Measurements from ENCODE around the gene CWF19L1. TPM values are rescaled to one million over a fixed set of nuclear protein-coding genes. Genes with fewer than 3 reads are reported as not detected.

Gene CWF19L1
- total RNA-seq, 2 experiments from 2014 or later, result 44.6 to 47.6 TPM

DNA sequence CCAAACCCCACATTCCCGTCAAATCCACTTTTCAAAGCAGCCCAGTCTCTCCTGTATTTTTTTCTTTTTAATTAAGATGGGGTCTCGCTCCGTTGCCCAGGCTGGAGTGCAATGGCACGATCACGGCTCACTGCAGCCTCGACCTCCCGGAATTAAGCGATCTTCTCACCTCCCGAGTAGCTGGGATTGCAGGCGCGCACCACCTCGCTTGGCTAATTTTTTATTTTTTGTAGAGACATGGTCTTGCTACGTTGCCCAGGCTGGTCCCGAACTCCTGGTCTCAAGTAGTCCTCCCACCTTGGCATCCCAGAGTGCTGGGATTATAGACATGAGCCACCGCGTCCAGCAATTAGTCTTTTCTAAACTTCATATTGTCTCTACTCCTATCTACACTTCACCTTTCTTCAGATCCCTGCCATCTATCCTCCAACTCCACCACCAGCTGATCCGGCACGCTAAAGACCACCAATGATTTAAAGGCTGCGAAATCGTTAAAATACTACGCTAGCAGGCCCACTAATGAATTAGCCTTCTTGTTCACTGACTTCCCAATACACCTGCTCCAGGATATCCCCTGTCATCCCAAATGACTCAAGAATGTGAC is 37.5 kb downstream of the CWF19L1 start:
- peak overlapping the region; percentile 89 for H3K27ac Mint-ChIP-seq
- no peak for DNase-seq
- peaks cover 25% of the 10 kb centered on the region for H3K36me3 Mint-ChIP-seq

DNA sequence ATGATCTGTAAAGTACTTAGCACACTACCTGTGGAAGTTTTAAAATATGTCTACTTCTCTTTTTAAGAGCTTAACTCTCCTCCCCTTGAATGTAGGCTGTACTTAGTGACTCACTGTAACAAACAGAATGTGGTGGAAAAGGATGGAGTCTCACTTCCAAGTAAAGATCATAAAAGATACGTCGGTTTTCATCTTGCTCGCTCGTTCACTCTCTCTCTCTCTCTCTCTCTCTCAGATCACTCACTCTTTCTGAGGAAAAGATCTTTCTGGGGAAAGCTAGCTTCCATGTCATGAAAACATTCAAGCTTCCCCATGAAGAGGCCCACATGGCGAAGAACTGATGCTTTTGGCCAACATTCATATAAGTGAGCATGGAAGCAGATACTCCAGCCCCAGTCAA is 43.6 kb downstream of the CWF19L1 start:
- Mint-ChIP-seq H3K4me3 (no peak overlapping the region), H3K27me3 (no peaks in the 10 kb centered on the region), H3K27ac (no peak overlapping the region), H3K4me1 (peaks cover 19% of the 10 kb centered on the region), H3K36me3 (peaks cover 34% of the 10 kb centered on the region), H3K9me3 (ENCODE audit: low read depth) (no peaks in the 10 kb centered on the region)
- DNase-seq (no peak), ATAC-seq (no peak)
- CTCF ChIA-PET, result interaction anchor here (1.0 kb wide), 1 partner anchor 49 kb away, joined by 3 read pairs; no protein-coding TSS in a partner anchor

More for the DNA sequence above, 37.5 kb downstream of the CWF19L1 start:
- Mint-ChIP-seq H3K4me3 (peak overlapping the region; percentile 83), H3K4me1 (peaks cover 32% of the 10 kb centered on the region), H3K9me3 (ENCODE audit: low read depth) (no peaks in the 10 kb centered on the region), H3K27me3 (no peaks in the 10 kb centered on the region)
- CTCF ChIA-PET, result interaction anchor here (0.8 to 1.8 kb wide), 3 partner anchors 12 to 220 kb away, joined by 3 to 4 read pairs (median 3); partner anchors contain the start of gene DNMBP
- ATAC-seq, result no peak

DNA sequence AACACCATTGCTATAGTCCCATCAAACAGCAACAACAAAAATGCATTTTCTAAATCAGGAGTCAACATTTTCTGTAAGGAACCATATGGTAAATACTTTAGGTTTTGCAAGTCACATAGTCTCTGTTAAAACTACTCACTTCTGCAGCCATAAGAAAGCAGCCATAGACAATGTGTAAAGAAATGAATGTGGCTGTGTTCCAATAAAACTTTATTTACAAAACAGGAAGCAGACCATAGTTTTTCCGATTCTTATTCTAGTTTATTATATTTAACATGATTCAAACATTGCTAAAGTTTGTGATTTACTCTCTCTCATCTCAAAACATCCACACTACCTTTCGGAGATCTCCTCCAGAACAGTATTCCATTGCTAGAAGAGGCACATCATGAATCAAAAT is 44.9 kb downstream of the CWF19L1 start:
- CTCF ChIA-PET, result no interaction called here
- H3K27me3 Mint-ChIP-seq, result no peaks in the 10 kb centered on the region
- H3K36me3 Mint-ChIP-seq, result peaks cover 40% of the 10 kb centered on the region
- no peaks in the 10 kb centered on the region for H3K9me3 Mint-ChIP-seq (ENCODE audit: low read depth)
- no peak overlapping the region for H3K4me3 Mint-ChIP-seq
- peaks cover 8% of the 10 kb centered on the region for H3K4me1 Mint-ChIP-seq
- DNase-seq, result no peak
- no peak for ATAC-seq
- no peak overlapping the region for H3K27ac Mint-ChIP-seq

DNA sequence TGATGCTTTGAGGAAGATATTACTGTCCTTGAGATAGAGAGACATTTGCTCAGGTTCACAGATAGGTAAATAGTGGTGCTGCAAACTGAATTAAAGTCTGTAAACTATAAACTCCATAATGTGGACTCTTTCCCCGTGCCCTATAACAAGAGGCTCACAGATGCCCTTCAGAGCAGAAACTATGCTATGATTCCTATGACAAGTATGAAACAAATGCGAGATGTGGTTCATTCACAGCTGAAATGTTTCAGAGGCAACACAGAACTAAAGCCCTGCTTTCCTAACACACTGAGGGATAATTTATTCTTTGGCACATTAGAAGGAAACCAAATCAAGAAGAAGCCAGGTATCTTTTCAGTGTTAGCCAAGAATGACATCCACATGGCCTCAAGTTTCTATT is 51.4 kb downstream of the CWF19L1 start:
- Mint-ChIP-seq H3K27me3 (no peaks in the 10 kb centered on the region), H3K9me3 (ENCODE audit: low read depth) (no peaks in the 10 kb centered on the region), H3K36me3 (peaks cover 47% of the 10 kb centered on the region), H3K4me1 (no peaks in the 10 kb centered on the region), H3K27ac (no peak overlapping the region), H3K4me3 (no peak overlapping the region)
- CTCF ChIA-PET, result interaction anchor here (0.6 kb wide), 1 partner anchor 41 kb away, joined by 3 read pairs; no protein-coding TSS in a partner anchor
- DNase-seq (no peak), ATAC-seq (no peak)

DNA sequence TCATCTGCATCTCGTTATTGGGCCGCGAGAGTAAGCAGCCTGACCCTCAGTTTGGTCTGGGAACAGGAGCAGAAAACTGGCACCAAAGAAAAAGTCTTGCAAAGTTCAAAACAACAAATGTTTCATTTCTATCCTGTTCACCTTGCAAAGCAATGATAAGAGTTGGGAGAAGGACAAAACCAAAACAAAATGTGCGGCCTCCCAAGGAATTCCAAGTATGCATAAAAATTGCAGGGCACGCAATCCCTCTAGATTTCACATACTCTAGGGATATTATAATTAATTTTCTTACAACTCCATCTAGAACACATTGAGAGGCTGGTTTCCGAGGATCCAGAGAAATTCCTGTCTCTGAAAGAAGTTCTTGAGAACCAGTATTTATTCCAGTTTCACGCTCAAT is 58.1 kb downstream of the CWF19L1 start:
- Mint-ChIP-seq H3K27me3 (no peaks in the 10 kb centered on the region), H3K27ac (no peak overlapping the region), H3K4me1 (no peaks in the 10 kb centered on the region), H3K9me3 (ENCODE audit: low read depth) (no peaks in the 10 kb centered on the region), H3K36me3 (peaks cover 28% of the 10 kb centered on the region), H3K4me3 (no peak overlapping the region)
- DNase-seq (no peak), ATAC-seq (no peak)
- CTCF ChIA-PET, result no interaction called here

DNA sequence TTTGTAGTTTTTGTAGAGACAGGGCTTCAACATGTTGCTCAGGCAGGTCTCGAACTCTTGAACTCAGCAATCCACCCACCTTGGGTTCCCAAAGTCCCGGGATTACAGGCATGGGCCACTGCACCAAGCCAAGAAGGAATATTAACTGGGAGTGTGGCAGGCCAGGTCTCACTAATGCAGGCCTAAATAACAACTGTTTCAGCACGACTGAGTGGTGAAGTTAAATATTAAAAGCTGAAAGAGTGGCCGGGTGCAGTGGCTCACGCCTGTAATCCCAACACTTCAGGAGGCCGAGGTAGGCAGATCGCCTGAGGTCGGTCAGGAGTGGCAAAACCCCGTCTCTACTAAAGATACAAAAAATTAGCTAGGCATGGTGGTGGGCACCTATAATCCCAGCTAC is 59.2 kb downstream of the CWF19L1 start:
- ATAC-seq, result no peak
- no peak for DNase-seq
- Mint-ChIP-seq H3K36me3 (peaks cover 30% of the 10 kb centered on the region), H3K9me3 (ENCODE audit: low read depth) (no peaks in the 10 kb centered on the region), H3K4me1 (no peaks in the 10 kb centered on the region), H3K27me3 (no peaks in the 10 kb centered on the region), H3K4me3 (no peak overlapping the region), H3K27ac (no peak overlapping the region)
- CTCF ChIA-PET, result no interaction called here

DNA sequence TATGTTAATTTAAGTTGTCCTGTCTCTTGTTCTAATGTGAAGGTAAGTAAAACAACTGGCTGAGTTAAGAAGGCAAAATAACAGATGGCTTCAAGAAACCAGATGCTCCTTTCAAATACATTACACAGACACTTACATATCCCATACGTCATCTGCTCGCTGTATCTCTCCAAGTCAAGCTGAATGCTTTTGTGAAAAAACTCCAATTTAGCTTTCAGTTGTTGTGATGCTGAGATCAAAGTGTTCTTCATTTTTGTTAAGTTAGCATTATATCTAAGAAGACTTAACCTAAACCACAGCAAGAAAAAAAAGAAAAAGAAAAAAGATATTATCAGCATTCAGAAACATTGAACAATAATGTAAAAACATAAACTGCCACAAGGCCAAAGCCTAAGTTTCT is 63.1 kb downstream of the CWF19L1 start:
- no peaks in the 10 kb centered on the region for H3K4me1 Mint-ChIP-seq
- CTCF ChIA-PET, result no interaction called here

DNA sequence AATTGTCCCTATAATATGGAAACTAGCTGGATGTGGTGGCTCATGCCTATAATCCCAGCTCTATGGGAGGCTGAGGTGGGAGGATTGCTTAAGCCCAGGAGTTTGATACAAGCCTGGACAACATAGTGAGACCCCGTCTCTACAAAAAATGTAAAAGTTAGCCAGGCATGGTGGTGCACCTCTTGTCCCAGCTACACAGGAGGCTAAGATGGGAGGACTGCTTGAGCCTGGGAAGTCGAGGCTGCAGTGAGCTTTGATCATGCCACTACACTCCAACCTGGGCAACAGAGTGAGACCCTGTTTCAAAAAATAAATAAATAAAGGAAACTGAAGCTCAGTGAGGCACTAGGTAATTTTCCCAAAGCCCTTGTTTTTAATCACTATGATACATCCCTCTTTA is 65.9 kb downstream of the CWF19L1 start:
- Mint-ChIP-seq H3K4me3 (no peak overlapping the region), H3K27ac (no peak overlapping the region), H3K4me1 (no peaks in the 10 kb centered on the region), H3K27me3 (no peaks in the 10 kb centered on the region), H3K9me3 (ENCODE audit: low read depth) (no peaks in the 10 kb centered on the region), H3K36me3 (peaks cover 46% of the 10 kb centered on the region)
- ATAC-seq (no peak), DNase-seq (no peak)
- CTCF ChIA-PET, result interaction anchor here (1.3 kb wide), 1 partner anchor 29 kb away, joined by 3 read pairs; no protein-coding TSS in a partner anchor

More for the DNA sequence above, 63.1 kb downstream of the CWF19L1 start:
- Mint-ChIP-seq H3K4me3 (no peak overlapping the region), H3K9me3 (ENCODE audit: low read depth) (no peaks in the 10 kb centered on the region), H3K36me3 (peaks cover 39% of the 10 kb centered on the region), H3K27me3 (no peaks in the 10 kb centered on the region), H3K27ac (no peak overlapping the region)
- no peak for DNase-seq
- no peak for ATAC-seq

DNA sequence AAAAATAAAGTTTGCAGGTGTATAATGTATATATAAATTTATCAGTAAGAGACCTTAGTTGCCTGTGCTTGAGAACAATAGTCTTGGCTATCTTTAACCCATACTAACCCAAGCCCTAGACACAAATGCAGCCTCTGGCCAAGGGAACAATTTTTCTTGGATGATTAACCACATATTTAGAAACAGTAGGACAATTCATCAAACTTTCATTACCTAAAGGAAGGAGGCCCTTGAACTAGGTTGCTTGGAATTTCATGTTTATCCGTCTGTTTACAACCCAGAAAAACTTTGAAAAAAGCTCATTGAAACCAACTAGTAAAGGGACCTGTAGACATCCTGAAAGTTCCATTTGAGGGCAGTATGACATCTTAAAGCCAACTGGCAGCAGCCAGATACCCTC is 72.7 kb downstream of the CWF19L1 start:
- Mint-ChIP-seq H3K27ac (no peak overlapping the region), H3K4me3 (no peak overlapping the region), H3K9me3 (ENCODE audit: low read depth) (no peaks in the 10 kb centered on the region), H3K27me3 (no peaks in the 10 kb centered on the region), H3K36me3 (peaks cover 48% of the 10 kb centered on the region), H3K4me1 (peaks cover 11% of the 10 kb centered on the region)
- CTCF ChIA-PET, result interaction anchor here (1.5 kb wide), 1 partner anchor 33 kb away, joined by 5 read pairs; no protein-coding TSS in a partner anchor
- ATAC-seq, result no peak
- DNase-seq, result no peak

DNA sequence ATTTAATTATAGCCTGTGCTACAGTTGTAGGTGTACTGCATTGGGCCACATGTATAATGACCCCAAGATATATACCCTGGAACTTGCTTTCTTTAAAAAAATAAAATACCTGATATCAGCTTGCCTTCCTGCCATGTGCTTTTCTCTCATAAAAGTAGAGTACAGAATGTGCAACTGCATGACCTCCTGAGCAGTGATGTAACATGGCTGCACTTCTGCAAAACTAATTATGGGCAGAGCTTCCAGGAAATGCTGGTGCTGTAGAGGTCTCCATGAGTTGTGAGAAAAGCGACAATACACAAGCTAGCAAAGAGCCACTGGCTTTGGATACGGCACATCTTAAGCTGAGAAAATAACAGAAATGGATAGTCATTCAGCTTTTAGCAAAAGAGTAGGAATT is 75.1 kb downstream of the CWF19L1 start:
- peaks cover 22% of the 10 kb centered on the region for H3K4me1 Mint-ChIP-seq
- ATAC-seq (no peak), DNase-seq (no peak)
- CTCF ChIA-PET, result interaction anchor here (0.7 to 1.7 kb wide), 3 partner anchors 26 to 37 kb away, joined by 3 read pairs; no protein-coding TSS in a partner anchor
- peaks cover 49% of the 10 kb centered on the region for H3K36me3 Mint-ChIP-seq
- no peaks in the 10 kb centered on the region for H3K27me3 Mint-ChIP-seq
- H3K4me3 Mint-ChIP-seq, result no peak overlapping the region
- H3K9me3 Mint-ChIP-seq (ENCODE audit: low read depth), result no peaks in the 10 kb centered on the region
- H3K27ac Mint-ChIP-seq, result no peak overlapping the region

DNA sequence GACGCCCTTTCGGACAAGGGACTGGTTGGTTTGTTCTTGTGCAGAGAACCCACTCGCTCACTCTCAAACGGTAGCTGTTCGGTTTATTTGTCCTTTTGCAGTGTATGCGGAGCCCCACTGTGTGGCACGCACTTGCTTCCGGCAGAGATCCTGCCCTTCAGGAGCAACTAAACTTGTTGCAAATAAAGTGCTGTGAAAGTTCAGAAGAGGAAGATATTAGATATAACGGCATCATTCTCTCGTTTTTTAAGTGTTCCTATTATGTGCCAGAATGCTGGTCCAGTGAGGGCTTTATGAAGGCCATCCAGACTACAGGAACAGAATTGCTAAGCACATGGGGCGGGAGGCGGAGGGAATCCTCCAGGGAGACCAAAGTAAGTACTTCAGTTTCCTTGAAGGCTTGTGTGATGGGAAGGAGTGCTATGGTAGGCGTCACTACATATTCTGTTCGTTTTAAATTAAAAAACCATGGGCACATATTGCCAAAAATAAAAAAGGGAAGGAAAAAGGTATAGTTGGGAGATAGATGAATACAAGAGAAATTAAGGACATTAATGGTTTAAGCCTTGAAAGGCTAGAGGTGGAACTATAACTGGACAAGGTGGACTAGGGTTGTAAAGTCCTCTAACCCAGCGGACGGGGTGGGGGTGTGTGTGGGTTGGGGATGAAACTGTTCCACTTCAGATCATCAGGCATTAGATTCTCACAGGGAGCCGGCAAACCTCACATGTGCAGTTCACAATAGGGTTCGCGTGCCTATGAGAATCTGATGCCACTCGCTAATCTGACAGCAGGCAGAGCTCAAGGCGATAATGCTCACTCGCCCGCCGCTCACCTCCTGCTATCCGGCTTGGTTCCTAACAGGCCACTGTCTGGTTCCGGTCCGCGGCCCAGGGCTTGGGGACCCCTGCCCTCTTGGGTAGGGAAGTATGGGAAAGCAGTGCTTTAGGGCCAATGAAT is 80.9 kb downstream of the CWF19L1 start:
- no peaks in the 10 kb centered on the region for H3K27me3 Mint-ChIP-seq
- H3K4me3 Mint-ChIP-seq, result peak overlapping the region; percentile 98
- peaks cover 58% of the 10 kb centered on the region for H3K4me1 Mint-ChIP-seq
- peak overlapping the region; percentile 96 for H3K27ac Mint-ChIP-seq
- H3K9me3 Mint-ChIP-seq (ENCODE audit: low read depth), result no peaks in the 10 kb centered on the region
- ATAC-seq (peak; percentile 73), DNase-seq (peak; percentile 42)
- peaks cover 49% of the 10 kb centered on the region for H3K36me3 Mint-ChIP-seq
- CTCF ChIA-PET, result interaction anchor here (2.2 kb wide), 1 partner anchor 11 kb away, joined by 9 read pairs; no protein-coding TSS in a partner anchor

DNA sequence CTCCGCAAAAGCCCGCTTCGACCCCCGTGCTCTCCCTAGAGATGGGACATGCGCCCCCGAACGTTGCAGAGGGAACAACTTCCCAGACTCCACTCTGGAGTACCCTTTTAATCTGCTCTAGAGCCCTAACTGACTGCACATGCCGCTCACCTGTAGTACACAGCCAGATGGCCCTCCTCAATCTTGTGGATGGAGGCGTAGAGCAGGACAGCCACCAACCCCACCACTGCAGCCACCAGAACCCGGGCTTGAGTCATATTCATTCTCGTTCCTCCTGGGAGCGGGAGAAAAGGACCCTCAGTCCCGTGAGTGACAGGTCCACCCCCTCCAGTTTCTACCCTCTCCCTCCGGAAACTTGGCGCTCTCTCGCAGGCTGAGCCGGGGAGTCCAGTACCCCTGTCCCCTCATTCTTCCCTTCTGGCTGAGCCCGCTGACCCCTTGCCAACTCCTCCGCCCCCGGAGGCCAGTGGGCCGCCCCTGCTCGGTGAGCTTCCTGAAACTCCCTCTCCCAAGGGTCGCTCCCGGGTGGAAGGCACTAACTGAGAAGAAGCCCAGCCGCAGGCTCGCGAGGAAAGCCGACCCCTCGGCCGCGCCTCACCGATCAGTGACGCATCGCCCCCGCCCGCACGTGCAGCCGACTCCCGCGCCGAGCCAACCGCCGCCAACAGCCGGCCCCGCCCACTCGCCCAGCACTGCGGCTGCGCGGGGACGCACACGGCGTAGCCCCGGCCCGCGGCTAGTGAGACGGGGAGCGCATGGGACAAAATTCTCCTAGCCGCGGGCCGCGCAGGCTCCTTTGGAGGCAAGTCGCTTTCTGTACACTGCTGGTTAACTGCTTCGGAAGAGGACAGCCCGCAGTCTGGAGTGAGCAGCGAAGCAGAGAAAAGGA is 81.8 kb downstream of the CWF19L1 start, which contains the start of gene ERLIN1:
TSS of gene ERLIN1 (minus strand) at position 666 of the 889 bp plus-strand sequence. CDS start at position 263, 403 bp downstream.
- Mint-ChIP-seq H3K4me3 (peak within 1 kb of the TSS; percentile 98), H3K36me3 (peaks cover 40% of the 10 kb centered on the region), H3K9me3 (ENCODE audit: low read depth) (no peaks in the 10 kb centered on the region), H3K27ac (peak within 1 kb of the TSS; percentile 96), H3K4me1 (peaks cover 54% of the 10 kb centered on the region), H3K27me3 (no peaks in the 10 kb centered on the region)
- CTCF ChIA-PET, result interaction anchor here (1.1 to 2.2 kb wide), 4 partner anchors 10 to 326 kb away, joined by 3 to 9 read pairs (median 4); partner anchors contain the start of gene DNMBP
- ATAC-seq (peak; percentile 93), DNase-seq (peak; percentile 92)

Data from activated CD8-positive, alpha-beta memory T cell treated with anti-CD3 and anti-CD28 coated beads, Interleukin-2, amount 10 ng/mL, durations not matched to agents 7 days and 5 days (primary cell).